Kidney (tissue), 14 donors: ENCODE results near the gene DPYSL4. TPM values are rescaled to one million over a fixed set of nuclear protein-coding genes. Genes with fewer than 3 reads are reported as not detected.

Experiments
- DNase-seq, 5 donors: peaks; one replicate each; pipeline ENCODE4 v3.0.0-alpha.2; 2013 to 2020
- FAIRE-seq: peaks from 2 replicates; lab custom pipeline; 2012; peaks lifted over from hg19 to GRCh38; lab: Jason Lieb, UNC
- H3K27ac ChIP-seq, 2 donors: one replicate each; pipeline ENCODE4 v1.7.0; 2013; ENCODE audit warnings: low read depth in 2 of 2, low read length in 2 of 2, inconsistent platforms in 1 of 2
- H3K27me3 ChIP-seq: one replicate; pipeline ENCODE4 v1.7.1; 2013; ENCODE audit warnings: low read length, inconsistent platforms; ENCODE audit not compliant: control insufficient read depth, insufficient read depth
- H3K36me3 ChIP-seq, 3 donors: one replicate each; pipeline versions ENCODE4 v1.7.0 to v1.7.1; 2013; ENCODE audit warnings: low read length in 3 of 3, control low read depth in 1 of 3, inconsistent platforms in 1 of 3; ENCODE audit not compliant: insufficient read depth in 3 of 3, control insufficient read depth in 2 of 3
- H3K4me1 ChIP-seq, 3 donors: one replicate each; pipeline versions ENCODE4 v1.7.0 to v1.7.1; 2013; ENCODE audit warnings: low read length in 3 of 3, inconsistent platforms in 1 of 3, low read depth in 1 of 3; ENCODE audit not compliant: control insufficient read depth in 2 of 3, insufficient read depth in 2 of 3
- H3K4me3 ChIP-seq, 3 donors: one replicate each; pipeline versions ENCODE4 v1.7.0 to v1.8.1; 2013; ENCODE audit warnings: low read length in 3 of 3, control low read depth in 1 of 3, inconsistent platforms in 1 of 3
- H3K9ac ChIP-seq, 3 donors: one replicate each; pipeline versions ENCODE4 v1.7.0 to v1.7.1; 2013; ENCODE audit warnings: low read length in 3 of 3, control low read depth in 1 of 3, inconsistent platforms in 1 of 3
- H3K9me3 ChIP-seq, 3 donors: one replicate each; pipeline versions ENCODE4 v1.7.0 to v1.7.1; 2013; ENCODE audit warnings: low read length in 3 of 3, control low read depth in 1 of 3, inconsistent platforms in 1 of 3; ENCODE audit not compliant: control insufficient read depth in 2 of 3, insufficient read depth in 1 of 3
- intact Hi-C: fragments of 100-400 bp; cut with DNase I; formaldehyde crosslinking; loops from one replicate; pipeline ENCODE4 v1.11.1; 2022
- polyA plus RNA-seq: library from polyadenylated mRNA; stranded (reverse); fragments of 350-450 nt; fragmentation: Illumina TruSeq; extraction: RNeasy Lipid Tissue Mini Kit (QIAGEN cat#74804); gene quantifications from one replicate; pipeline ENCODE4 v1.2.3, GENCODE V29; 2014; ENCODE audit warnings: low read depth, low replicate concordance; ENCODE audit not compliant: insufficient read depth
- total RNA-seq: library from RNA; stranded (reverse); fragmentation: NEBNext Ultra II Directional; extraction: Animal tissue kit (Norgen Biotek cat#: 25700); gene quantifications from one replicate; pipeline ENCODE4 v1.2.1, GENCODE V29; 2021
- TF ChIP-seq, protein P1 (sequence below): IDR thresholded peaks from 3 replicates; pipeline ENCODE4 v1.5.1; 2012; ENCODE audit warnings: mild to moderate bottlenecking, moderate library complexity, borderline replicate concordance; ENCODE audit not compliant: insufficient read depth; ENCODE audit errors: extremely low read depth
- donor health status: control.
- donor health status: control.
- donor health status: control.
- donor health status: control.
- donor health status: control.
- donor health status: DM: yes; HTN: yes; CAD: no.
- donor health status: Normal renal cell carcinoma (clear cell type).

DPYSL4 gene
- total and polyA plus RNA-seq, 2 donors from 2014 or later, result 0.60 TPM; not detected in 1

DNA sequence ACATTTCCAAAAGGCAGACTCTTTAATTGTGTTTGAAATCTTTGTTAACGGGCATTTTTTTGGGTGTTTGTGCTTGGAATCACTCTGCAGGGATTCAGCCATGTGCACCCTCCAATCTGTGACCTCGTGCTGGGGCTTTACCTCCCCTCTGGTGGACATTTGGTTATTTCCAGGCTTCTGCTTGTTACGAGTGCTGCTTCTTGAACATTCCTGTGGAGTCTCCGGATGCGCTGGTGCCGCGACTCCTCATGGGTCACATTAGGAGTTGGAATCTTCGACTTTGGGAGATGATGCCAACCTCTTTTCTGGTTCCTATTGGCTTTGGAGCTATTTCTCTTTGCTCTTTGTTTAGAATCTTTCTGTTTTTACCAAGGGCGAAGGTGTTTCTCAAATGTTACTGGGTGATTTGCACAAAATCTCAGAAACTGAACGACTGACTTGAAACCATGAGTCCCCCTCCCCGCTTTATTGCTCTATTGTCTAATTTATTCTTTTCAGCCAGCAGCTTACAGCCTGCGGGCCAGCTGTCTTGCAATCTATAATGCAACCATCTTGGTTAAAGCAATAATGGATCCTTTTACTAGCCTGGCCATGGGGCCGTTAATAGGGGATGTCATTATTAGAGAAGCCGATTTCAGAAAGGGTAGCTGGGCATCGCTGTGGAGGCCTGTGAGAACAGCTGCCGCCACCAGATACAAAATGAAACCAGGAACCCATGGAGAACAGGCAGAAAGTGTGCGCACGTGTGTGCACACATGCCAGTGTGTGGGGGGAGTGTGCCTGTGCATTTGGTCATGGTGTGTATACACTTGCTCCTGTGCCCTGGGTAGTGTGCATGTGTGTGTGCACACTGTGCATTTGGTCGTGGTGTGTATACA lies 9.9 kb upstream of the DPYSL4 start:
- Histone ChIP-seq H3K4me1 (peaks cover 0 to 2% (median 0%) of the 10 kb centered on the region in 3 donors), H3K27ac (no peak overlapping the region), H3K36me3 (no peaks in the 10 kb centered on the region), H3K4me3 (no peak overlapping the region), H3K27me3 (no peaks in the 10 kb centered on the region), H3K9ac (no peak overlapping the region), H3K9me3 (peaks cover 0 to 1% (median 0%) of the 10 kb centered on the region in 3 donors)
- no peak for DNase-seq
- FAIRE-seq, result no peak
- intact Hi-C loops, result no loop called here
- TF ChIP-seq, protein P1, sequence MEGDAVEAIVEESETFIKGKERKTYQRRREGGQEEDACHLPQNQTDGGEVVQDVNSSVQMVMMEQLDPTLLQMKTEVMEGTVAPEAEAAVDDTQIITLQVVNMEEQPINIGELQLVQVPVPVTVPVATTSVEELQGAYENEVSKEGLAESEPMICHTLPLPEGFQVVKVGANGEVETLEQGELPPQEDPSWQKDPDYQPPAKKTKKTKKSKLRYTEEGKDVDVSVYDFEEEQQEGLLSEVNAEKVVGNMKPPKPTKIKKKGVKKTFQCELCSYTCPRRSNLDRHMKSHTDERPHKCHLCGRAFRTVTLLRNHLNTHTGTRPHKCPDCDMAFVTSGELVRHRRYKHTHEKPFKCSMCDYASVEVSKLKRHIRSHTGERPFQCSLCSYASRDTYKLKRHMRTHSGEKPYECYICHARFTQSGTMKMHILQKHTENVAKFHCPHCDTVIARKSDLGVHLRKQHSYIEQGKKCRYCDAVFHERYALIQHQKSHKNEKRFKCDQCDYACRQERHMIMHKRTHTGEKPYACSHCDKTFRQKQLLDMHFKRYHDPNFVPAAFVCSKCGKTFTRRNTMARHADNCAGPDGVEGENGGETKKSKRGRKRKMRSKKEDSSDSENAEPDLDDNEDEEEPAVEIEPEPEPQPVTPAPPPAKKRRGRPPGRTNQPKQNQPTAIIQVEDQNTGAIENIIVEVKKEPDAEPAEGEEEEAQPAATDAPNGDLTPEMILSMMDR, result no peak

DNA sequence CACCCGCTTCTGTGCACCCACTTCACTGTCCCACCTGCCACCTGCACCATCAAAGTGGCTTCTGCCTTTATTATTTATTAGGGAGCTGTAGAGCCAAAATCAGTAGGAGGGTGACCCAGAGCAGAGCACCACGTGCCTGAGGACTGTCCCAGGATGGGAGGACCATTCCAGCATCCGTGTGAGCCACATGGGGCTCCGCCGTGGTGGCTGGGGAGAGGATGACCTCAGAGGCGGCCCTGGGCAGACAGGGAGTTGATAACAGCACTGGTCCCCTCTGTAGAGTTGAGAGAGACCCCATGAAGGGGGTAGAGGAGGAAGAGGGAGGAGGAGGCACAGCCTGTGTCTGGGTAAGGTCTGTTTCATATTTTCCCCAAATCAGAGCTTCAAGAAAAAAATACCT lies 8.7 kb upstream of the DPYSL4 start:
- FAIRE-seq (no peak), DNase-seq (no peak)
- Histone ChIP-seq H3K4me3 (no peak overlapping the region), H3K27me3 (no peaks in the 10 kb centered on the region), H3K36me3 (no peaks in the 10 kb centered on the region), H3K9ac (no peak overlapping the region), H3K9me3 (peaks cover 0 to 1% (median 0%) of the 10 kb centered on the region in 3 donors), H3K27ac (no peak overlapping the region), H3K4me1 (peaks cover 0 to 2% (median 0%) of the 10 kb centered on the region in 3 donors)
- TF ChIP-seq, protein P1, result no peak
- intact Hi-C loops, result no loop called here

DNA sequence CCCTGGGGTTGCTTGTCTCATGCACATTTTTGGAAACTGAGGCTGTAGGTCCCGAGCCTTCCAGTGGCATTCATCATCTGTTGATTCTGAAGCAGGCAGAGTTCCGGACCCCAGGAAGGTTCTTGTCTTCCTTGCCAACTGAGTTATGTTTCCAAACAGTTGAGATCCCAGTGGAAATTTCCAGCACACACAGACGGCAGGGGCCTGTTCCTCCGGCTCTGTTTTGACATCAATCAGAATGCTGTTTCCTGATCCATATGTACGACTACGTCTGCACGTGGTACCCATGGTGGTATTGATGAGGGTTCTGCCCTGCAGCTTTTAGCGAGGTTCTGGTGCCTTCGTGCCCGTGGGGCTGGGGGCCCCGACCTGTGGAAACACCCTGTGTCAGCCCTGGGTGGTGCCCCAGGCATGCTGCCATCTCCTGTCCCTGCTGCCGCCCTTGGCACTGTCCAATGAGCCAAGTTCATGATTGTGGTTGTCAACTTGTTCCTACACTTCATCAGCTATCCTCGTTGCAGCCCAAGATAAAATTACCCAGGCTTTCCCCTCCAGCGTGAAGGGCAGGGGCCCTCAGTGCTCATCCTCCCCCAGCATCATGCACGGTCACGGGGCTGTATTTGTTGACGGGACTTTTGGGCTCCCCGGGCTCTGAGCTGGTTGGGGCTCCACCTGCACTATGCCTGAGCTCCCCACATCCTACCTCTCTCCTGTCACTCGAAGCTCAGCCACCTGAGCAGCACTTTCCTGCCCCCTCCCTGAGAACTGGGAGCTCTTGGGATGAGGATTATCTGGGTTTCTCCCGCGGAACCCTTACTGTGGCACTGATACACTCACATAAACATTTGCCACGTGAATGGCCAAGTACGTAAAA lies 7.8 kb upstream of the DPYSL4 start:
- TF ChIP-seq, protein P1, result no peak
- H3K27ac ChIP-seq, result no peak overlapping the region
- DNase-seq, result no peak
- H3K4me3 ChIP-seq, result no peak overlapping the region
- H3K9ac ChIP-seq, result no peak overlapping the region
- H3K36me3 ChIP-seq, result no peaks in the 10 kb centered on the region
- intact Hi-C loops, result no loop called here
- H3K4me1 ChIP-seq, result peaks cover 0 to 2% (median 0%) of the 10 kb centered on the region in 3 donors
- no peaks in the 10 kb centered on the region for H3K27me3 ChIP-seq
- peaks cover 0 to 1% (median 0%) of the 10 kb centered on the region in 3 donors for H3K9me3 ChIP-seq
- FAIRE-seq, result no peak
